Caco-2 (cell line): ENCODE data around the gene PMEPA1. TPM values are rescaled to one million over a fixed set of nuclear protein-coding genes. Genes with fewer than 3 reads are reported as not detected.

Experiments
- BruUV-seq: library from RNA; stranded (reverse); fragments of 400-500 nt; replicated peaks from 2 replicates; lab custom pipeline; 2021; lab: Mats Ljungman, UMichigan
- CTCF ChIA-PET: fragments of 300-600 bp; sonication (Branson Sonifier 250); formaldehyde crosslinking; loops from one replicate; lab custom pipeline; 2022; ENCODE audit warnings: antibody characterized with exemption; lab: Charles Lee
- POLR2A ChIA-PET: fragments of 300-600 bp; sonication (Branson Sonifier 250); formaldehyde crosslinking; loops from one replicate; lab custom pipeline; 2022; ENCODE audit warnings: antibody characterized with exemption; lab: Charles Lee
- DNase-seq, 2 experiments: peaks; one replicate each; pipeline versions ENCODE4 v3.0.0 to v3.0.0-alpha.2; 2020 to 2022
- H3K27me3 ChIP-seq: replicated peaks from 2 replicates; pipeline ENCODE4 v1.6.0; 2011; ENCODE audit warnings: low read length; ENCODE audit not compliant: control insufficient read depth, insufficient read depth
- H3K36me3 ChIP-seq: 2 replicates; pipeline ENCODE4 v1.5.1; 2011; ENCODE audit warnings: low read length; ENCODE audit not compliant: control insufficient read depth, insufficient read depth
- H3K4me1 ChIP-seq: fragments of 250-450 bp; sonication (Bioruptor Pico); 2 replicates; pipeline ENCODE4 v1.5.1; 2020; ENCODE audit warnings: mild to moderate bottlenecking
- H3K4me3 ChIP-seq: 2 replicates; pipeline ENCODE4 v1.5.1; 2011; ENCODE audit warnings: low read depth, mild to moderate bottlenecking, control low read depth, low read length
- H3K9me3 ChIP-seq: fragments of 250-450 bp; sonication (Bioruptor Pico); 2 replicates; pipeline ENCODE4 v1.5.1; 2020; ENCODE audit warnings: mild to moderate bottlenecking, moderate library complexity
- H3K27ac Mint-ChIP-seq: one replicate; pipeline ENCODE4 v1.8.0; 2022; ENCODE audit warnings: mixed read lengths; ENCODE audit not compliant: unreplicated experiment
- H3K27me3 Mint-ChIP-seq: one replicate; pipeline ENCODE4 v1.8.0; 2022; ENCODE audit warnings: mixed read lengths; ENCODE audit not compliant: insufficient read depth, unreplicated experiment
- H3K36me3 Mint-ChIP-seq: one replicate; pipeline ENCODE4 v1.8.0; 2022; ENCODE audit warnings: mild to moderate bottlenecking, mixed read lengths; ENCODE audit not compliant: insufficient read depth, unreplicated experiment
- H3K4me1 Mint-ChIP-seq: one replicate; pipeline ENCODE4 v1.8.0; 2022; ENCODE audit warnings: low read depth, mixed read lengths; ENCODE audit not compliant: unreplicated experiment
- H3K4me3 Mint-ChIP-seq: one replicate; pipeline ENCODE4 v1.8.0; 2022; ENCODE audit warnings: mild to moderate bottlenecking, moderate library complexity, mixed read lengths; ENCODE audit not compliant: unreplicated experiment
- H3K9me3 Mint-ChIP-seq: one replicate; pipeline ENCODE4 v1.8.0; 2022; ENCODE audit warnings: mixed read lengths; ENCODE audit not compliant: unreplicated experiment
- intact Hi-C: fragments of 100-400 bp; cut with micrococcal nuclease; formaldehyde crosslinking; loops from one replicate; pipeline ENCODE4 v1.10.0; 2022; ENCODE audit not compliant: unreplicated experiment
- total RNA-seq: library from RNA; stranded (reverse); gene quantifications from 2 replicates; pipeline ENCODE4 v1.2.3, GENCODE V29; 2022
- TF ChIP-seq, protein P1 (sequence below), 2 experiments: fragments of 200-600 bp in 1 of 2; IDR thresholded peaks; 1 replicate in 1 of 2; 2 replicates in 1 of 2; pipeline versions ENCODE4 v1.5.1 to v1.8.0; 2011 to 2022; ENCODE audit warnings: antibody characterized with exemption in 1 of 2, control low read depth in 1 of 2, inconsistent platforms in 1 of 2, low read depth in 1 of 2, low read length in 1 of 2, mild to moderate bottlenecking in 1 of 2, moderate library complexity in 1 of 2; ENCODE audit not compliant: insufficient read depth in 1 of 2, severe bottlenecking in 1 of 2, unreplicated experiment in 1 of 2

The PMEPA1 gene
- total RNA-seq, 1 experiment from 2014 or later = 3.3 TPM

DNA sequence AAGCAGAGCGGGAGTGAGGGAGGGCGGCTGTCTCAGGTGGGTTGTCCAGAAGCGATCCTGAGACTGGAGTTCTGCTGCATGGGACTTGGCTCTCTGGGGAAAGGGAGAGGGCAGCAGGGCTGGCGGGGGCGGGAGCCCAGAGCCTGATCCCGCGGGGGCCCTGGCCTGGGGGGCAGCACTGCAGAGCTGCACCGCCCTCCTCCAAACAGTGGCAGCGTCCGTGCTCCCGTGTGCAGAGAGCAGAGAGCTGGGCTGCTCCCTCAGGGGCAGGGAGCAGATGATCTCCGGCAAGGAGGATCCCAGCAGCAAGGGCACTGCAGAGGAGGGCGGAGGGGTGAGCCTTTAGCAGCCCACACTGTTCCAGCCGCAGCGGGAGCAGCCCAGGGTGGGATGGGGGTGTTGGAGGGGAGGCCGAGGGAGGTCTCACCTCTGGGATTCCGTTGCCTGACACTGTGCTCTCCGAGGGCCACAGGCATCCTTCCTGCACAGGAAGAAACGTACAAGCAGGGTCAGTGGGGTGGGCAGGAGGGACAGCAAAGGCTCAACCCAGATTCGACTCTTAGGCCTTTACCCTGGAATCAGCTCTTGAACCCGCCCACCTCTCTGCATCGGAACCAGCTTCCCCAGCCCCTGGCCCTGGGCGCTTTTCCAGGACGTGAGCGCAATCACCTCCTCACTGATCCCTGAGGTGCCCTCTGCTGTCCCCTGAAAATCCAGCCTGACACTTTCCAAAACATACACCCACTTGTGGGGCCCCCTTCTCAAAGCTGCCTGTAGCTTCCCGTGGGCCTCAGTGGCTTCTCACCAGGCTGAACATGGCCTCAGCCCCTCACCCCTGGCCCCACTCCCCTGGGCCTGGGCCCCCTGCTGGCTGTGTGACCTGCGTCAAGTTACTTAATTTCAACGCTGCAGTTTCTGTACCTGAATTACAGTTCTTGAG lies 56.9 kb downstream of the PMEPA1 start:
- no peak overlapping the region for H3K4me3 ChIP-seq
- H3K27me3 ChIP-seq = no peaks in the 10 kb centered on the region
- Mint-ChIP-seq H3K4me1 (no peaks in the 10 kb centered on the region), H3K27ac (no peak overlapping the region), H3K36me3 (no peaks in the 10 kb centered on the region), H3K27me3 (peaks cover 6% of the 10 kb centered on the region), H3K4me3 (no peak overlapping the region), H3K9me3 (no peaks in the 10 kb centered on the region)
- TF ChIP-seq, protein P1, sequence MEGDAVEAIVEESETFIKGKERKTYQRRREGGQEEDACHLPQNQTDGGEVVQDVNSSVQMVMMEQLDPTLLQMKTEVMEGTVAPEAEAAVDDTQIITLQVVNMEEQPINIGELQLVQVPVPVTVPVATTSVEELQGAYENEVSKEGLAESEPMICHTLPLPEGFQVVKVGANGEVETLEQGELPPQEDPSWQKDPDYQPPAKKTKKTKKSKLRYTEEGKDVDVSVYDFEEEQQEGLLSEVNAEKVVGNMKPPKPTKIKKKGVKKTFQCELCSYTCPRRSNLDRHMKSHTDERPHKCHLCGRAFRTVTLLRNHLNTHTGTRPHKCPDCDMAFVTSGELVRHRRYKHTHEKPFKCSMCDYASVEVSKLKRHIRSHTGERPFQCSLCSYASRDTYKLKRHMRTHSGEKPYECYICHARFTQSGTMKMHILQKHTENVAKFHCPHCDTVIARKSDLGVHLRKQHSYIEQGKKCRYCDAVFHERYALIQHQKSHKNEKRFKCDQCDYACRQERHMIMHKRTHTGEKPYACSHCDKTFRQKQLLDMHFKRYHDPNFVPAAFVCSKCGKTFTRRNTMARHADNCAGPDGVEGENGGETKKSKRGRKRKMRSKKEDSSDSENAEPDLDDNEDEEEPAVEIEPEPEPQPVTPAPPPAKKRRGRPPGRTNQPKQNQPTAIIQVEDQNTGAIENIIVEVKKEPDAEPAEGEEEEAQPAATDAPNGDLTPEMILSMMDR (IDR thresholded peaks at IDR 0.05; ENCODE audit: insufficient read depth in 1 of 2, low read depth in 1 of 2, low read length in 1 of 2, severe bottlenecking in 1 of 2, unreplicated experiment in 1 of 2) = peak; percentile 67 to 75
- DNase-seq = peak; percentile 53 to 65
- POLR2A ChIA-PET = interaction anchor here (0.5 kb wide), 1 partner anchor 76 kb away, joined by 3 read pairs; no protein-coding TSS in a partner anchor
- no peaks in the 10 kb centered on the region for H3K36me3 ChIP-seq
- BruUV-seq = no TSS peak
- intact Hi-C loops = loop anchor here (10.0 kb wide), 1 partner anchor 222 kb away; no protein-coding TSS in a partner anchor
- H3K9me3 ChIP-seq = no peaks in the 10 kb centered on the region
- CTCF ChIA-PET = interaction anchor here (0.5 to 2.4 kb wide), 13 partner anchors 14 to 558 kb away, joined by 3 to 14 read pairs (median 5); no protein-coding TSS in a partner anchor
- H3K4me1 ChIP-seq = no peaks in the 10 kb centered on the region

DNA sequence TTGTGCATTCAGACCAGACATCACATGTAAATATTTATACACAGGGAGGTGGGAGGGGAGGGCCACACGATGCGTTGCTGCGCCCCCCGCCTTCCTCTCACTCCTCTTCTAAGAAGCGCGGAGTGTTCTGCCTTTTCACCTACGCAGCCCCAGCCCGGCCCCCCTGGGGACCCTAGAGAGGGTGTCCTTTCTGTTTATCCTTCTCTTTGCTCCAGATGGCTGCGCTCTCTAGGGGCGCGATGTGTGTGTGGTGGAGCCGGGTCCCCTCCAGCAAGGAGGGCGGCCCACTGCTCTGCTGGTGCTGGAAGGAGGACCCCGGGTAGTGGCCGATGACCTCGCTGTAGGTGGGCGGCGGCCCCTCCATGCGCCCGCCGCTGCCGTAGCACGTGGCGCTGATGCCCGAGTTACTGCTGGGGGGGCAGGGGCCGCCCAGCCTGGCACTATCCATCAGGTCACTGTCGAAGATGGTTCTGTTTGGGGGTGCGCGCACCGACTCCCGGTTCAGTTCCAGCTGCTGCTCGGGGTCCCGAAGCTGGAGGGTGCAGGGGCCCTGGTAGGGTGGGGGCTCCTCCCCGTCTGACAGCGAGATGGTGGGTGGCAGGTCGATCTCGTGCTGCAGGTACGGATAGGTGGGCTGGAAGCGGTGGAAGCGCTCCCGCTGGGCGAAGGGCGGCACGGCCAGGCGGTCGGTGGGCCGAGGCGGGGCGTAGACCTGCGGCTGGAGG lies 57.8 kb downstream of the PMEPA1 start:
- Mint-ChIP-seq H3K27ac (no peak overlapping the region), H3K4me1 (no peaks in the 10 kb centered on the region), H3K36me3 (no peaks in the 10 kb centered on the region), H3K4me3 (no peak overlapping the region), H3K9me3 (no peaks in the 10 kb centered on the region), H3K27me3 (peaks cover 7% of the 10 kb centered on the region)
- no peaks in the 10 kb centered on the region for H3K4me1 ChIP-seq
- H3K27me3 ChIP-seq = no peaks in the 10 kb centered on the region
- no TSS peak for BruUV-seq
- TF ChIP-seq, protein P1 (IDR thresholded peaks at IDR 0.05; ENCODE audit: insufficient read depth in 1 of 2, low read depth in 1 of 2, low read length in 1 of 2, severe bottlenecking in 1 of 2, unreplicated experiment in 1 of 2) = no peak
- H3K36me3 ChIP-seq = no peaks in the 10 kb centered on the region
- H3K9me3 ChIP-seq = peaks cover 5% of the 10 kb centered on the region
- POLR2A ChIA-PET = no interaction called here
- DNase-seq = no peak
- intact Hi-C loops = loop anchor here (10.0 kb wide), 1 partner anchor 223 kb away; no protein-coding TSS in a partner anchor
- H3K4me3 ChIP-seq = no peak overlapping the region
- CTCF ChIA-PET = interaction anchor here (0.7 to 2.4 kb wide), 2 partner anchors 29 to 56 kb away, joined by 3 to 12 read pairs; no protein-coding TSS in a partner anchor
